HEK293 (cell line): ENCODE measurements around the gene NANS.
"Not testable (repeated sequence)": the region's sequence is repeated elsewhere in the genome, so short reads cannot be mapped to it uniquely, and the experiment has no call there.

Source experiments
- CTCF ChIA-PET: fragments of 350-600 bp; formaldehyde crosslinking; extraction: SDS; loops from one replicate; lab custom pipeline; 2021; ENCODE audit warnings: antibody characterized with exemption; lab: Yijun Ruan, JAX
- POLR2A ChIA-PET: fragments of 300-600 bp; formaldehyde crosslinking; extraction: SDS; loops from one replicate; lab custom pipeline; 2020; ENCODE audit warnings: antibody characterized with exemption, inconsistent platforms; lab: Yijun Ruan, JAX
- H3K27ac ChIP-seq: fragments of 200-500 bp; sonication (Bioruptor generic); 2 replicates; pipeline ENCODE4 v1.5.1; 2014; ENCODE audit warnings: low read depth, low read length, control low read depth, inconsistent platforms; ENCODE audit errors: extremely low read depth
- H3K36me3 ChIP-seq, 2 experiments: fragments of 200-500 bp in 1 of 2; sonication (Bioruptor generic) in 1 of 2; 1 replicate in 1 of 2; 2 replicates in 1 of 2; pipeline ENCODE4 v1.5.1; 2014 to 2017; ENCODE audit warnings: inconsistent platforms in 2 of 2, low read length in 2 of 2; ENCODE audit not compliant: control insufficient read depth in 2 of 2, insufficient read depth in 1 of 2
- H3K4me1 ChIP-seq: fragments of 200-500 bp; sonication (Bioruptor generic); 2 replicates; pipeline ENCODE4 v1.5.1; 2014; ENCODE audit warnings: mild to moderate bottlenecking, low read length, inconsistent platforms; ENCODE audit not compliant: control insufficient read depth, insufficient read depth
- H3K4me3 ChIP-seq: 2 replicates; pipeline ENCODE4 v1.5.1; 2011; ENCODE audit warnings: low read depth, mild to moderate bottlenecking, control low read depth, low read length, moderate library complexity
- H3K9me3 ChIP-seq: fragments of 200-500 bp; sonication (Bioruptor generic); 2 replicates; pipeline ENCODE4 v1.5.1; 2014; ENCODE audit warnings: low read depth, low read length, inconsistent platforms; ENCODE audit not compliant: control insufficient read depth, insufficient read depth
- GLI2 ChIP-seq: fragments of 450-650 bp; formaldehyde crosslinking; IDR thresholded peaks from 2 replicates; pipeline ENCODE4; 2017; ENCODE audit warnings: missing biosample characterization, missing genetic modification characterization, low read depth, borderline replicate concordance
- GLI4 ChIP-seq: fragments of 450-650 bp; formaldehyde crosslinking; IDR thresholded peaks from 2 replicates; pipeline ENCODE4 v1.5.1; 2016; ENCODE audit warnings: missing biosample characterization, missing genetic modification characterization
- GLIS1 ChIP-seq: fragments of 450-650 bp; formaldehyde crosslinking; IDR thresholded peaks from 2 replicates; pipeline ENCODE4 v1.5.1; 2016; ENCODE audit warnings: missing biosample characterization, missing genetic modification characterization
- ZBTB21 ChIP-seq: fragments of 450-650 bp; formaldehyde crosslinking; IDR thresholded peaks from 2 replicates; pipeline ENCODE4 v1.5.1; 2017; ENCODE audit warnings: missing biosample characterization, missing genetic modification characterization
- ZBTB8A ChIP-seq: fragments of 450-650 bp; formaldehyde crosslinking; IDR thresholded peaks from 2 replicates; pipeline ENCODE4 v1.5.1; 2016; ENCODE audit warnings: missing biosample characterization, missing genetic modification characterization
- ZNF140 ChIP-seq: fragments of 450-650 bp; formaldehyde crosslinking; IDR thresholded peaks from 2 replicates; pipeline ENCODE4 v1.5.1; 2016; ENCODE audit warnings: missing biosample characterization, missing genetic modification characterization
- ZNF202 ChIP-seq: fragments of 450-650 bp; formaldehyde crosslinking; IDR thresholded peaks from 2 replicates; pipeline ENCODE4 v1.5.1; 2016; ENCODE audit warnings: missing biosample characterization, missing genetic modification characterization, borderline replicate concordance
- ZNF223 ChIP-seq: fragments of 450-650 bp; formaldehyde crosslinking; IDR thresholded peaks from 2 replicates; pipeline ENCODE4 v1.5.1; 2016; ENCODE audit warnings: missing biosample characterization, missing genetic modification characterization
- ZNF266 ChIP-seq: fragments of 450-650 bp; formaldehyde crosslinking; IDR thresholded peaks from 2 replicates; pipeline ENCODE4 v1.5.1; 2016; ENCODE audit warnings: missing biosample characterization, missing genetic modification characterization, low read depth
- ZNF292 ChIP-seq: fragments of 450-650 bp; formaldehyde crosslinking; IDR thresholded peaks from 2 replicates; pipeline ENCODE4 v1.5.1; 2016; ENCODE audit warnings: low read depth, missing biosample characterization, missing genetic modification characterization, borderline replicate concordance
- ZNF354C ChIP-seq: fragments of 450-650 bp; formaldehyde crosslinking; IDR thresholded peaks from 2 replicates; pipeline ENCODE4 v1.5.1; 2016; ENCODE audit warnings: missing biosample characterization, missing genetic modification characterization, low read depth, borderline replicate concordance
- ZNF394 ChIP-seq: fragments of 450-650 bp; formaldehyde crosslinking; IDR thresholded peaks from 2 replicates; pipeline ENCODE4 v1.5.1; 2016; ENCODE audit warnings: missing biosample characterization, missing genetic modification characterization, mild to moderate bottlenecking, moderate library complexity, borderline replicate concordance
- ZNF426 ChIP-seq: fragments of 450-650 bp; formaldehyde crosslinking; IDR thresholded peaks from 2 replicates; pipeline ENCODE4 v1.5.1; 2017; ENCODE audit warnings: missing biosample characterization, missing genetic modification characterization, mild to moderate bottlenecking, inconsistent platforms, moderate library complexity
- ZNF433 ChIP-seq: fragments of 450-650 bp; formaldehyde crosslinking; IDR thresholded peaks from 2 replicates; pipeline ENCODE4 v1.5.1; 2016; ENCODE audit warnings: missing biosample characterization, missing genetic modification characterization, low read depth
- ZNF555 ChIP-seq: fragments of 450-650 bp; formaldehyde crosslinking; conservative IDR thresholded peaks from 2 replicates; pipeline ENCODE4 v1.5.1; 2017; ENCODE audit warnings: missing biosample characterization, mild to moderate bottlenecking, missing genetic modification characterization, inconsistent platforms
- ZNF558 ChIP-seq: fragments of 450-650 bp; formaldehyde crosslinking; IDR thresholded peaks from 2 replicates; pipeline ENCODE4 v1.5.1; 2016; ENCODE audit warnings: missing biosample characterization, missing genetic modification characterization
- ZNF560 ChIP-seq: fragments of 450-650 bp; formaldehyde crosslinking; IDR thresholded peaks from 2 replicates; pipeline ENCODE4 v1.5.1; 2017; ENCODE audit warnings: missing biosample characterization, missing genetic modification characterization, borderline replicate concordance
- ZNF623 ChIP-seq: fragments of 450-650 bp; formaldehyde crosslinking; IDR thresholded peaks from 2 replicates; pipeline ENCODE4 v1.5.1; 2016; ENCODE audit warnings: missing biosample characterization, missing genetic modification characterization
- ZNF629 ChIP-seq: fragments of 450-650 bp; formaldehyde crosslinking; IDR thresholded peaks from 2 replicates; pipeline ENCODE4 v1.5.1; 2017; ENCODE audit warnings: missing biosample characterization, missing genetic modification characterization
- ZNF654 ChIP-seq: fragments of 450-650 bp; formaldehyde crosslinking; IDR thresholded peaks from 2 replicates; pipeline ENCODE4 v1.5.1; 2016; ENCODE audit warnings: low read depth, missing biosample characterization, missing genetic modification characterization
- TF ChIP-seq, protein P1 (sequence below): fragments of 450-650 bp; formaldehyde crosslinking; conservative IDR thresholded peaks from 2 replicates; pipeline ENCODE4 v1.5.1; 2016; ENCODE audit warnings: low read depth, missing biosample characterization, missing genetic modification characterization
- TF ChIP-seq, protein P2 (sequence below): fragments of 450-650 bp; formaldehyde crosslinking; conservative IDR thresholded peaks from 2 replicates; pipeline ENCODE4 v1.5.1; 2016; ENCODE audit warnings: low read depth, missing biosample characterization, missing genetic modification characterization

The NANS gene

DNA sequence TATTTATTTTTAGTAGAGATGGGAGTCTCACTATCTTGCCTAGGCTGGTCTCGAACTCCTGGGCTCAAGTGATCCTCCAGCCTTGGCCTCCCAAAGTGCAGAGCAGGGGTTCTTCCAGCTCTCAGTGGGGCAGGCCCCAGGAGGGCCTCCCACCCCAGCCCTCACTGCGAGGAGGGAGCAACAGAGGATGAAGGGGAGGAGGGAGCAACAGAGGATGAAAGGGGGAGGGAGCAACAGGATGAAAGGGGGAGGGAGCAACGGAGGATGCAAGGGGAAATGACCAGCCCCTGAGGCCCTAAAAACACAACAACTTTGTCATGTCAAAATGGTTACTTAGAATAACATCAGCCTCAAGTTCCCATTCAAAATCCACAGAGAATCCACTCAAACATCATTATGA, 52.5 kb downstream of the NANS start:
- CTCF ChIA-PET = interaction anchor here (0.8 kb wide), 1 partner anchor 25 kb away, joined by 3 read pairs; no protein-coding TSS in a partner anchor
- no peak overlapping the region for H3K27ac ChIP-seq

DNA sequence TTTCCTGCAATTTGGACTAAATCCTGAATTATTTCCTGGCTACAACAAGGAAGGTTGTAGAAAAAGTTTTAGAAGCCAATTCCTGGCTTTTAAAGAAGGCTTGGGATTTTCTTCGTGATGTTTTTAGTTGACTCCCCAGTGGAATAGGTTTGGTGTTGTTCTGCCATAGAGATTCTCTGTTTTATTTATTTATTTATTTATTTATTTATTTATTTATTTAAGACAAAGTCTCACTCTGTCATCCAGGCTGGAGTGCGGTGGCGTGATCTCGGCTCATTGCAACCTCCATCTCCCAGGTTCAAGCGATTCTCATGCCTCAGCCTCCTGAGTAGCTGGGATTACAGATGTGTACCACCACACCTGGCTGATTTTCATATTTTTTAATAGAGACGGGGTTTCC, 60.6 kb downstream of the NANS start:
- H3K4me1 ChIP-seq, H3K36me3 ChIP-seq, H3K9me3 ChIP-seq, POLR2A ChIA-PET, H3K4me3 ChIP-seq, H3K27ac ChIP-seq: not testable (repeated sequence)
- CTCF ChIA-PET = interaction anchor here (0.7 kb wide), 1 partner anchor 614 kb away, joined by 4 read pairs; no protein-coding TSS in a partner anchor
- TF ChIP-seq ZNF555 (tag by site-specific recombination) = peak; percentile 58
- peak; percentile 90; the same call in 1 of the 2 replicates for TF ChIP-seq ZNF394
- peak; percentile 39; the same call in 1 of the 2 replicates for TF ChIP-seq ZNF202 (tag by site-specific recombination)
- peak; percentile 59 for TF ChIP-seq ZBTB8A (tag by site-specific recombination)
- TF ChIP-seq ZNF223 = 0 out of 2 replicates have a peak, but pooled peaks have one; percentile 52
- TF ChIP-seq ZNF433 = peak; percentile 75
- TF ChIP-seq ZNF654 (tag by site-specific recombination) = peak; percentile 33; the same call in 1 of the 2 replicates
- TF ChIP-seq GLI2 (tag by site-specific recombination) = peak; percentile 10; the same call in 1 of the 2 replicates
- peak; percentile 38; the same call in 1 of the 2 replicates for TF ChIP-seq ZNF140
- peak; percentile 22; the same call in 1 of the 2 replicates for TF ChIP-seq ZNF629 (tag by site-specific recombination)
- TF ChIP-seq ZNF623 (tag by site-specific recombination) = peak; percentile 59
- peak; percentile 27; the same call in 1 of the 2 replicates for TF ChIP-seq ZBTB21 (tag by site-specific recombination)
- 0 out of 2 replicates have a peak, but pooled peaks have one; percentile 10 for TF ChIP-seq ZNF266 (tag by site-specific recombination)
- TF ChIP-seq ZNF292 (tag by site-specific recombination) = 0 out of 2 replicates have a peak, but pooled peaks have one; percentile 60
- peak; percentile 64 for TF ChIP-seq ZNF426 (tag by site-specific recombination)
- 0 out of 2 replicates have a peak, but pooled peaks have one; percentile 44 for TF ChIP-seq ZNF354C (tag by site-specific recombination)
- 0 out of 2 replicates have a peak, but pooled peaks have one; percentile 49 for TF ChIP-seq ZNF560 (tag by site-specific recombination)
- TF ChIP-seq ZNF558 (tag by site-specific recombination) = peak; percentile 74; the same call in 1 of the 2 replicates
- TF ChIP-seq, protein P1, sequence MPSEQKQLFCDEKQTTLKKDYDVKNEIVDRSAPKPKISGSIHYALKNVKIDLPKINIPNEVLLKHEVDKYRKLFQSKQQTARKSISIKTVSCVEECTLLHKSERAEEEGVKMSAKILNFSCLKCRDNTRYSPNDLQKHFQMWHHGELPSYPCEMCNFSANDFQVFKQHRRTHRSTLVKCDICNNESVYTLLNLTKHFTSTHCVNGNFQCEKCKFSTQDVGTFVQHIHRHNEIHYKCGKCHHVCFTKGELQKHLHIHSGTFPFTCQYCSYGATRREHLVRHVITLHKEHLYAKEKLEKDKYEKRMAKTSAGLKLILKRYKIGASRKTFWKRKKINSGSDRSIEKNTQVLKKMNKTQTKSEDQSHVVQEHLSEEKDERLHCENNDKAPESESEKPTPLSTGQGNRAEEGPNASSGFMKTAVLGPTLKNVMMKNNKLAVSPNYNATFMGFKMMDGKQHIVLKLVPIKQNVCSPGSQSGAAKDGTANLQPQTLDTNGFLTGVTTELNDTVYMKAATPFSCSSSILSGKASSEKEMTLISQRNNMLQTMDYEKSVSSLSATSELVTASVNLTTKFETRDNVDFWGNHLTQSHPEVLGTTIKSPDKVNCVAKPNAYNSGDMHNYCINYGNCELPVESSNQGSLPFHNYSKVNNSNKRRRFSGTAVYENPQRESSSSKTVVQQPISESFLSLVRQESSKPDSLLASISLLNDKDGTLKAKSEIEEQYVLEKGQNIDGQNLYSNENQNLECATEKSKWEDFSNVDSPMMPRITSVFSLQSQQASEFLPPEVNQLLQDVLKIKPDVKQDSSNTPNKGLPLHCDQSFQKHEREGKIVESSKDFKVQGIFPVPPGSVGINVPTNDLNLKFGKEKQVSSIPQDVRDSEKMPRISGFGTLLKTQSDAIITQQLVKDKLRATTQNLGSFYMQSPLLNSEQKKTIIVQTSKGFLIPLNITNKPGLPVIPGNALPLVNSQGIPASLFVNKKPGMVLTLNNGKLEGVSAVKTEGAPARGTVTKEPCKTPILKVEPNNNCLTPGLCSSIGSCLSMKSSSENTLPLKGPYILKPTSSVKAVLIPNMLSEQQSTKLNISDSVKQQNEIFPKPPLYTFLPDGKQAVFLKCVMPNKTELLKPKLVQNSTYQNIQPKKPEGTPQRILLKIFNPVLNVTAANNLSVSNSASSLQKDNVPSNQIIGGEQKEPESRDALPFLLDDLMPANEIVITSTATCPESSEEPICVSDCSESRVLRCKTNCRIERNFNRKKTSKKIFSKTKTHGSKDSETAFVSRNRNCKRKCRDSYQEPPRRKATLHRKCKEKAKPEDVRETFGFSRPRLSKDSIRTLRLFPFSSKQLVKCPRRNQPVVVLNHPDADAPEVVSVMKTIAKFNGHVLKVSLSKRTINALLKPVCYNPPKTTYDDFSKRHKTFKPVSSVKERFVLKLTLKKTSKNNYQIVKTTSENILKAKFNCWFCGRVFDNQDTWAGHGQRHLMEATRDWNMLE (tag by site-specific recombination) = peak; percentile 85

More for the DNA sequence above, 52.5 kb downstream of the NANS start:
- TF ChIP-seq GLIS1 (tag by site-specific recombination) (peak; percentile 83), GLI4 (tag by site-specific recombination) (no peak)
- TF ChIP-seq, protein P2, sequence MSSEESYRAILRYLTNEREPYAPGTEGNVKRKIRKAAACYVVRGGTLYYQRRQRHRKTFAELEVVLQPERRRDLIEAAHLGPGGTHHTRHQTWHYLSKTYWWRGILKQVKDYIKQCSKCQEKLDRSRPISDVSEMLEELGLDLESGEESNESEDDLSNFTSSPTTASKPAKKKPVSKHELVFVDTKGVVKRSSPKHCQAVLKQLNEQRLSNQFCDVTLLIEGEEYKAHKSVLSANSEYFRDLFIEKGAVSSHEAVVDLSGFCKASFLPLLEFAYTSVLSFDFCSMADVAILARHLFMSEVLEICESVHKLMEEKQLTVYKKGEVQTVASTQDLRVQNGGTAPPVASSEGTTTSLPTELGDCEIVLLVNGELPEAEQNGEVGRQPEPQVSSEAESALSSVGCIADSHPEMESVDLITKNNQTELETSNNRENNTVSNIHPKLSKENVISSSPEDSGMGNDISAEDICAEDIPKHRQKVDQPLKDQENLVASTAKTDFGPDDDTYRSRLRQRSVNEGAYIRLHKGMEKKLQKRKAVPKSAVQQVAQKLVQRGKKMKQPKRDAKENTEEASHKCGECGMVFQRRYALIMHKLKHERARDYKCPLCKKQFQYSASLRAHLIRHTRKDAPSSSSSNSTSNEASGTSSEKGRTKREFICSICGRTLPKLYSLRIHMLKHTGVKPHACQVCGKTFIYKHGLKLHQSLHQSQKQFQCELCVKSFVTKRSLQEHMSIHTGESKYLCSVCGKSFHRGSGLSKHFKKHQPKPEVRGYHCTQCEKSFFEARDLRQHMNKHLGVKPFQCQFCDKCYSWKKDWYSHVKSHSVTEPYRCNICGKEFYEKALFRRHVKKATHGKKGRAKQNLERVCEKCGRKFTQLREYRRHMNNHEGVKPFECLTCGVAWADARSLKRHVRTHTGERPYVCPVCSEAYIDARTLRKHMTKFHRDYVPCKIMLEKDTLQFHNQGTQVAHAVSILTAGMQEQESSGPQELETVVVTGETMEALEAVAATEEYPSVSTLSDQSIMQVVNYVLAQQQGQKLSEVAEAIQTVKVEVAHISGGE (tag by site-specific recombination) = no peak
- TF ChIP-seq, all 188 proteins: peak for 1
- POLR2A ChIA-PET = no interaction called here
- Histone ChIP-seq H3K9me3 (no peaks in the 10 kb centered on the region), H3K36me3 (peaks cover 0 to 46% of the 10 kb centered on the region in 2 experiments; a peak in 2 of 3 replicates), H3K4me3 (no peak overlapping the region), H3K4me1 (no peaks in the 10 kb centered on the region)
